ENCODE measurements around the gene SLC44A2.

Gene SLC44A2

DNA sequence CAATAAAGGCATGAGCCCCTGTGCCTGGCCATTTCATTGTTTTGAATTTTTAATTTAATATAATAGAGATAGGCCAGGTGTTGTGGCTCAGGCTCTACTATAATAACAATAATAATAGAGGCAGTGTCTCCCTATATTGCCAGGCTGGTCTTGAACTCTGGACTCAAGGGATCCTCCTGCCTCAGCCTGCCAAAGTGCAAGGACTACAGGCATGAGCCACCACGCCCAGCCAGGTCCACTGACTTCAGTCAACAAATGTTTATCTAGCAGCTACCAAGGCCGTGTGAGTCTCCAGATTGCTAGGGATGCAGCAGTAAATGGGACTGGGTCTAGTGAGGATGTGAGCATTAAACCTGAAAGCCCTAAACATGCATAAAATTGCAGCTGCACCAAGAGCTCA is 15.0 kb downstream of the SLC44A2 start:
- Histone ChIP-seq H3K9ac (ENCODE audit: low read depth, low read length) (no peak overlapping the region), H3K4me3 (ENCODE audit: low read depth, low read length) (no peak overlapping the region), H3K4me1 (ENCODE audit: control insufficient read depth, insufficient read depth, low read length) (peaks cover 8% of the 10 kb centered on the region), H3K36me3 (ENCODE audit: control insufficient read depth, insufficient read depth, low read length) (peaks cover 79% of the 10 kb centered on the region), H3K27ac (ENCODE audit: low read depth, low read length) (no peak overlapping the region), H3K9me3 (ENCODE audit: control insufficient read depth, insufficient read depth, low read length) (no peaks in the 10 kb centered on the region), H3K27me3 (ENCODE audit: control insufficient read depth, insufficient read depth, low read length) (no peaks in the 10 kb centered on the region)

DNA sequence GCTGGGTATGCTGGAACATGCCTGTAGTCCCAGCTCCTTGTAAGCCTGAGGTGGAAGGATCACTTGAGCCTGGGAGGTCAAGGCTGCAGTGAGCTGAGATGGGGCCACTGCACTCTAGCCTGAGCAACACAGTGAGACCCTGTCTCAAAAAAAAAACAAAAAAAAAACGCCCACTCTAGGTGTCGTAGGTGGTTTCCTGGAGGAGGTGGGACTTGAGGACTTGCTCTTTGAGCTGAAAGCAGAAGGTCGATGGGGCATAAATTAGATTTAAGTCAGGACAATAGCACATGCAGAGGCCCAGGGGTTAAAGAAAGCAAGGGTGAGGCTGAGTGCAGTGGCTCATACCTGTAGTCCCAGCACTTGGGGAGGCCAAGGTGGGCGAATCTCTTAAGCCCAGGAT is 15.9 kb downstream of the SLC44A2 start:
- Histone ChIP-seq H3K36me3 (ENCODE audit: control insufficient read depth, insufficient read depth, low read length) (peaks cover 72% of the 10 kb centered on the region), H3K27me3 (ENCODE audit: control insufficient read depth, insufficient read depth, low read length) (no peaks in the 10 kb centered on the region), H3K4me3 (ENCODE audit: low read depth, low read length) (no peak overlapping the region), H3K9me3 (ENCODE audit: control insufficient read depth, insufficient read depth, low read length) (no peaks in the 10 kb centered on the region), H3K9ac (ENCODE audit: low read depth, low read length) (no peak overlapping the region), H3K27ac (ENCODE audit: low read depth, low read length) (no peak overlapping the region), H3K4me1 (ENCODE audit: control insufficient read depth, insufficient read depth, low read length) (peaks cover 8% of the 10 kb centered on the region)

DNA sequence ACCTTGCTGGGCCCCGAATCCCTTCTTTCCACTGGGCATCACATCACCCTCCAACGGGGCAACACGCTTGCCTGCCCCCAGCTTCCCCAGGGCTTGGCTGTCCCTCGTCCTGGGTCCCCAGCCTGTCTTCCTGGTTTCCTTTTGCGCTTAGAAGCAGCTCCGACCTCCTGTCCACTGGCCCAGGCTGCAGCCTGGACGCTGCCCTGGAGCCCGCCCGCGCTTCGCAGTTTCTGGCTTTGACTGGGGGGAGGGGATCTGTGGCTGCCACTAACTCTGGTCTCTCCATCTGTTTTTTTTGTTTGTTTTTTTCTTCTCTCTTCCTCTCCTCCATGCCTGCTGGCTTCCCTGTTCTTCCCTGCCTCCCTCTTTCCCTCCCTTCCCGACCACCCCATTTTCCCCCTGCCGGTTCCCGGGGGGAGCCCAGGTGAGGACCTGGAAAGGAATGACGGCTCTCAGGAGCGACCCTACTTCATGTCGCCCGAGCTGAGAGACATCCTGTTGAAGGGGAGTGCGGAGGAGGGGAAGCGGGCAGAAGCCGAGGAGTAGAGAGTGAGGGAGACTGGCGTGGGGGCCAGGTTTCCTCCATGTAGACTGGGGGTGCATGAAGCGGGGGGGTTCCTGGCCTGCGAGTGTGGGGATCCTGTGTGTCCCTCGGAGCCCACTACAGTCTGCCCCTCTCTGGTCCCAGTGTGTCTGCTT is 17.3 kb downstream of the SLC44A2 start:
- H3K9ac ChIP-seq (ENCODE audit: low read depth, low read length): no peak overlapping the region
- peaks cover 8% of the 10 kb centered on the region for H3K4me1 ChIP-seq (ENCODE audit: control insufficient read depth, insufficient read depth, low read length)
- no peak overlapping the region for H3K4me3 ChIP-seq (ENCODE audit: low read depth, low read length)
- peaks cover 58% of the 10 kb centered on the region for H3K36me3 ChIP-seq (ENCODE audit: control insufficient read depth, insufficient read depth, low read length)
- no peaks in the 10 kb centered on the region for H3K27me3 ChIP-seq (ENCODE audit: control insufficient read depth, insufficient read depth, low read length)
- H3K9me3 ChIP-seq (ENCODE audit: control insufficient read depth, insufficient read depth, low read length): no peaks in the 10 kb centered on the region
- peak overlapping the region; percentile 79 for H3K27ac ChIP-seq (ENCODE audit: low read depth, low read length)

DNA sequence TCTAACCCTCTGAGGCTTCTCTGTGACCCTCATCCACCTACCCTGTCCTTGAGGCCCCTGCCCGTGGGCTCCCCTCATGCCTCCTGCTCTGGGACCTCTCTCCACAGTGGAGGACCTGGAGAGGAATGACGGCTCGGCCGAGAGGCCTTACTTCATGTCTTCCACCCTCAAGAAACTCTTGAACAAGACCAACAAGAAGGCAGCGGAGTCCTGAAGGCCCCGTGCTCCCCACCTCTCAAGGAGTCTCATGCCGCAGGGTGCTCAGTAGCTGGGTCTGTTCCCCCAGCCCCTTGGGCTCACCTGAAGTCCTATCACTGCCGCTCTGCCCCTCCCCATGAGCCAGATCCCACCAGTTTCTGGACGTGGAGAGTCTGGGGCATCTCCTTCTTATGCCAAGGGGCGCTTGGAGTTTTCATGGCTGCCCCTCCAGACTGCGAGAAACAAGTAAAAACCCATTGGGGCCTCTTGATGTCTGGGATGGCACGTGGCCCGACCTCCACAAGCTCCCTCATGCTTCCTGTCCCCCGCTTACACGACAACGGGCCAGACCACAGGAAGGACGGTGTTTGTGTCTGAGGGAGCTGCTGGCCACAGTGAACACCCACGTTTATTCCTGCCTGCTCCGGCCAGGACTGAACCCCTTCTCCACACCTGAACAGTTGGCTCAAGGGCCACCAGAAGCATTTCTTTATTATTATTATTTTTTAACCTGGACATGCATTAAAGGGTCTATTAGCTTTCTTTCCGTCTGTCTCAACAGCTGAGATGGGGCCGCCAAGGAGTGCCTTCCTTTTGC is 18.0 kb downstream of the SLC44A2 start:
- Histone ChIP-seq H3K27ac (ENCODE audit: low read depth, low read length) (peak overlapping the region; percentile 79), H3K27me3 (ENCODE audit: control insufficient read depth, insufficient read depth, low read length) (no peaks in the 10 kb centered on the region), H3K36me3 (ENCODE audit: control insufficient read depth, insufficient read depth, low read length) (peaks cover 50% of the 10 kb centered on the region), H3K9ac (ENCODE audit: low read depth, low read length) (no peak overlapping the region), H3K4me3 (ENCODE audit: low read depth, low read length) (no peak overlapping the region), H3K4me1 (ENCODE audit: control insufficient read depth, insufficient read depth, low read length) (peaks cover 8% of the 10 kb centered on the region), H3K9me3 (ENCODE audit: control insufficient read depth, insufficient read depth, low read length) (no peaks in the 10 kb centered on the region)

DNA sequence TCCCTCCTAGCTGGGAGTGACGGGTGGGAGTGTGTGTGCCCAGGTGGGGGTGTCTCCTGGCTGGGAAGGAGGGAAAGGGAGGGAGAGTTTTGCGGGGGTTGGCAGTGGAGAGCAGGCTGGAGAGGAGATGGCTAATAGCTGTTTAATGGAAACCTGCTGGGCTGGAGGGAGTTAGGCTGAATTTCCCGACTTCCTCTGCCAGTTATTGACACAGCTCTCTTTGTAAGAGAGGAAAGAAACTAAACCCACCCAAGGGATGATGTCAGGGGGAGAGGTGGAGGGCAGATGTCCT is 18.6 kb downstream of the SLC44A2 start:
- Histone ChIP-seq H3K4me1 (ENCODE audit: control insufficient read depth, insufficient read depth, low read length) (peaks cover 8% of the 10 kb centered on the region), H3K9ac (ENCODE audit: low read depth, low read length) (peak overlapping the region; percentile 42), H3K36me3 (ENCODE audit: control insufficient read depth, insufficient read depth, low read length) (peaks cover 46% of the 10 kb centered on the region), H3K9me3 (ENCODE audit: control insufficient read depth, insufficient read depth, low read length) (no peaks in the 10 kb centered on the region), H3K27me3 (ENCODE audit: control insufficient read depth, insufficient read depth, low read length) (no peaks in the 10 kb centered on the region), H3K4me3 (ENCODE audit: low read depth, low read length) (no peak overlapping the region), H3K27ac (ENCODE audit: low read depth, low read length) (peak overlapping the region; percentile 79)

DNA sequence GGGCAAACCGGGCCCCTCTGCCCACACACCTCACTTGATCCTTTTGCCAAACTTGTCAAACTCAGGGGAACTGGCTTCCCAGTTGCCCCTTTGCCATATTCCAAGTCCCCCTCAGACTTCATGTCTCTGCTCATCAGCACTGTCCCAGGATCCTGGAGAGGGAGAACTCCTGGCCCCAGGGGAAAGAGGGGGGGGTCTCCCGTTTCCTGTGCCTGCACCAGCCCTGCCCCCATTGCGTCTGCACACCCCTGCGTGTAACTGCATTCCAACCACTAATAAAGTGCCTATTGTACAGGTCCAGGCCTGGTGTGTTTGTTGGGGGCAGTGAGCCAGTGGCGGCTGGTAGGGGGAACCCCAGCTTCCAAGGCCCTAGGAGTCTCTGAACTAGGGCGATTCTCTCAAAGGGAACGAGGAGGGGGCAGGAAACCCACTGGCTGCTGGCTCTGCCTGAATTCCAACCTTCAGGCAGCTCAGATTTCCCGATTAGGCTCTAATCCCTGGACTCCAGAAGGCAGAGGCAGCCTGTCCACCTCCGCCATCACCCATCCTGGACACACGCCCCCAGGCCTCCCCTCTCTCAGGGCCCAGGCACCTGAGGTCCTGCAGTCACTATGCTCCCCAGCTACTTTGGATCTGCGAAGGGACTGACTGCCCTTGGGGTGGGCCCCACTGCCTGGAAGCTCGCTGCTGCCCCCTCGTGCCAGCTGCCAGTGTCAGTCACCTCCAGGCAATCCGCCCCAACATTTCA is 19.1 kb downstream of the SLC44A2 start:
- no peaks in the 10 kb centered on the region for H3K27me3 ChIP-seq (ENCODE audit: control insufficient read depth, insufficient read depth, low read length)
- peak overlapping the region; percentile 42 for H3K9ac ChIP-seq (ENCODE audit: low read depth, low read length)
- H3K36me3 ChIP-seq (ENCODE audit: control insufficient read depth, insufficient read depth, low read length): peaks cover 40% of the 10 kb centered on the region
- peaks cover 8% of the 10 kb centered on the region for H3K4me1 ChIP-seq (ENCODE audit: control insufficient read depth, insufficient read depth, low read length)
- no peaks in the 10 kb centered on the region for H3K9me3 ChIP-seq (ENCODE audit: control insufficient read depth, insufficient read depth, low read length)
- H3K27ac ChIP-seq (ENCODE audit: low read depth, low read length): peak overlapping the region; percentile 79
- no peak overlapping the region for H3K4me3 ChIP-seq (ENCODE audit: low read depth, low read length)

DNA sequence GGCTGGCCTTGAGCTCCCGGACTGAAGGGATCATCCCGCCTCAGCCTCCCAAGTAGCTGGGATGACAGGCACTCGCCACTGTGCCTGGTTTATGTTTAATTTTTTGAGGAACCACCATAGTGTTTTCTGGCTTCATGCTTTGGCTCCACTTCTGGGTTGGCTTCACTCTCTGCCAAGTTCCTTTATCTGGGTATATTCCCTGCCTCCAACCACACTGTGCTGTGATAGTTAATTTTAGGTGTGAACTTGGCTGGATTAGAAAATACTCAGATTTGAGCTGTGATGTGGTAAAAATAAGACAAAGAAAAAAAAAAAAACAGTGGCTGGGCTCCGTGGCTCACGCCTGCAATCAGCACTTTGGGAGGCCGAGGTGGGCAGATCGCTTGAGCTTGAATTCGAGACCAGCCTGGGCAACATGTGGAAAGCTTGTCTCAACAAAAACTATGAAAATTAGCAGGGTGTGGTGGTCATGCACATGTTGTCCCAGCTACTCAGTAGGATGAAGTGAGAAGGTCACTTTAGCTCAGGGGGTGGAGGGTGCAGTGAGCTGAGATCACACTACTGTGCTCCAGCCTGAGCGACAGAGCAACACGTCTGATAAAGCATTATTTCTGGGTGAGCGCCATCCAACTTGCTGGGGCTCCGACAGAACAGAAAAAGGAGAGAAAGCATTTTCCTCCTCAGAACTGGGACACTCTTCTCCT is 21.3 kb downstream of the SLC44A2 start:
- no peaks in the 10 kb centered on the region for H3K27me3 ChIP-seq (ENCODE audit: control insufficient read depth, insufficient read depth, low read length)
- no peaks in the 10 kb centered on the region for H3K9me3 ChIP-seq (ENCODE audit: control insufficient read depth, insufficient read depth, low read length)
- H3K27ac ChIP-seq (ENCODE audit: low read depth, low read length): no peak overlapping the region
- no peak overlapping the region for H3K9ac ChIP-seq (ENCODE audit: low read depth, low read length)
- H3K36me3 ChIP-seq (ENCODE audit: control insufficient read depth, insufficient read depth, low read length): peaks cover 26% of the 10 kb centered on the region
- peaks cover 8% of the 10 kb centered on the region for H3K4me1 ChIP-seq (ENCODE audit: control insufficient read depth, insufficient read depth, low read length)
- no peak overlapping the region for H3K4me3 ChIP-seq (ENCODE audit: low read depth, low read length)

DNA sequence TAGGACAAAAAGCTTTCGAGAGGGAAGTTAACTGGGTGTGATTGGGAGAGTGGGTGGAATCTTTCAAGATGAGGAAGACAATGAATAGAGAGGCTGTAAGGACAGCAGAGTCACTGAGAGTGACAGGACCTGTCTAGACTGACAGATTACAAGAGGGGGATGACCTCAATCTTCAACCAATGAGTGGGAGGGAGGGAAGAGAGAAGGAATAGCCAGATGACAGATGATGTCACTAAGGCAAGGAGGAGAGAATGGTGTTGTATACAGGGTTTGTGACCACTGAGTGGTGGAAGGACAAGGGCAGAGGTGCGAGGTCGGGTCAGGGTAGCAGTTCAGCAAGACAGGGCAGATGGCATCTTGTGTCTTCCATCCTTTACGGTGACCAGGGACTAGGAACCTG is 23.0 kb downstream of the SLC44A2 start:
- Histone ChIP-seq H3K9ac (ENCODE audit: low read depth, low read length) (no peak overlapping the region), H3K27ac (ENCODE audit: low read depth, low read length) (no peak overlapping the region), H3K4me1 (ENCODE audit: control insufficient read depth, insufficient read depth, low read length) (peaks cover 8% of the 10 kb centered on the region), H3K9me3 (ENCODE audit: control insufficient read depth, insufficient read depth, low read length) (no peaks in the 10 kb centered on the region), H3K36me3 (ENCODE audit: control insufficient read depth, insufficient read depth, low read length) (peaks cover 14% of the 10 kb centered on the region), H3K27me3 (ENCODE audit: control insufficient read depth, insufficient read depth, low read length) (no peaks in the 10 kb centered on the region), H3K4me3 (ENCODE audit: low read depth, low read length) (no peak overlapping the region)

DNA sequence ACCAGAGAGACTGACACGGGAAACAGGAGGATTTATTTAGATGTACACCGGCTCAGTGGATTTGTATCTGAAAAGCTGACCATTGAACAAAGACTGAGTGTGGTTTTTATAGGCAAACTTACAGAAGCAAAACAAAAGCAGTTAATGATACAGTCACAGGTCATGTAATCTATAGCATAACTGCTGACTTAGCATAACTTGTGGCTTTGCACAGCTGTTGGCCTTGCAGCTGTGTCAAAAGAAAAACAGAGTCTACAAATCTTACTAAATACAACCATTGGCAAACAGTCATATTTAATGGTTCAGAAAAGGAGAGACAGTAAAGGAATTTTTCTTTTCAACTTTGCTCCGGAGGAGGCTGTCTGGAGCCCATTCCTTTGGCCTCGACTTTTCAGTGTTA is 26.5 kb downstream of the SLC44A2 start:
- H3K27ac ChIP-seq (ENCODE audit: low read depth, low read length): no peak overlapping the region
- H3K27me3 ChIP-seq (ENCODE audit: control insufficient read depth, insufficient read depth, low read length): no peaks in the 10 kb centered on the region
- no peak overlapping the region for H3K4me3 ChIP-seq (ENCODE audit: low read depth, low read length)
- no peaks in the 10 kb centered on the region for H3K9me3 ChIP-seq (ENCODE audit: control insufficient read depth, insufficient read depth, low read length)
- peaks cover 25% of the 10 kb centered on the region for H3K36me3 ChIP-seq (ENCODE audit: control insufficient read depth, insufficient read depth, low read length)
- H3K9ac ChIP-seq (ENCODE audit: low read depth, low read length): no peak overlapping the region
- 0 out of 2 replicates have a peak, but pooled peaks cover 6% of the 10 kb centered on the region for H3K4me1 ChIP-seq (ENCODE audit: control insufficient read depth, insufficient read depth, low read length)

DNA sequence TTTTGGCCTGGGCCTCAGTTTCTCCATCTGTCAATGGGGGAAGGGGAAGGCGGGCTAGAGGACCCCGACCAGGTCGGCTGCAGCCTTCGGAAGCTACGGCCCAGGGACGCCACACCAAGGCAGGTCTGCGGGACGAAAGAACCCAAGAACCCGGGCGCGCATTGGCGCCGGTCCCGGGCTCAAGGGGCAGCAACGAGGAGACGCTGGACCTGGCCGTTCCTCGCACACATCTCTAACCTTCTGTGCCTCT is 28.1 kb downstream of the SLC44A2 start:
- no peaks in the 10 kb centered on the region for H3K27me3 ChIP-seq (ENCODE audit: control insufficient read depth, insufficient read depth, low read length)
- H3K4me3 ChIP-seq (ENCODE audit: low read depth, low read length): peak overlapping the region; percentile 87
- H3K27ac ChIP-seq (ENCODE audit: low read depth, low read length): peak overlapping the region; percentile 98
- peak overlapping the region; percentile 100 for H3K9ac ChIP-seq (ENCODE audit: low read depth, low read length)
- no peaks in the 10 kb centered on the region for H3K9me3 ChIP-seq (ENCODE audit: control insufficient read depth, insufficient read depth, low read length)
- H3K4me1 ChIP-seq (ENCODE audit: control insufficient read depth, insufficient read depth, low read length): peaks cover 6% of the 10 kb centered on the region
- peaks cover 40% of the 10 kb centered on the region for H3K36me3 ChIP-seq (ENCODE audit: control insufficient read depth, insufficient read depth, low read length)
